Measurements from ENCODE around the gene SMAD5.

GRCh38 chr5:136137497-136138220, 5.0 kb downstream of the SMAD5 start:
- no peak for TF ChIP-seq CTCF (IDR thresholded peaks at IDR 0.05; ENCODE audit: low read length)
- no peak for TF ChIP-seq EZH2 (IDR thresholded peaks at IDR 0.05; ENCODE audit: borderline replicate concordance, low read length)
